ENCODE results near the gene ITPK1. TPM values are rescaled to one million over a fixed set of nuclear protein-coding genes. Genes with fewer than 3 reads are reported as not detected.

The ITPK1 gene
- total RNA-seq, 2 donors from 2014 or later, result 53.8 to 85.0 TPM

DNA sequence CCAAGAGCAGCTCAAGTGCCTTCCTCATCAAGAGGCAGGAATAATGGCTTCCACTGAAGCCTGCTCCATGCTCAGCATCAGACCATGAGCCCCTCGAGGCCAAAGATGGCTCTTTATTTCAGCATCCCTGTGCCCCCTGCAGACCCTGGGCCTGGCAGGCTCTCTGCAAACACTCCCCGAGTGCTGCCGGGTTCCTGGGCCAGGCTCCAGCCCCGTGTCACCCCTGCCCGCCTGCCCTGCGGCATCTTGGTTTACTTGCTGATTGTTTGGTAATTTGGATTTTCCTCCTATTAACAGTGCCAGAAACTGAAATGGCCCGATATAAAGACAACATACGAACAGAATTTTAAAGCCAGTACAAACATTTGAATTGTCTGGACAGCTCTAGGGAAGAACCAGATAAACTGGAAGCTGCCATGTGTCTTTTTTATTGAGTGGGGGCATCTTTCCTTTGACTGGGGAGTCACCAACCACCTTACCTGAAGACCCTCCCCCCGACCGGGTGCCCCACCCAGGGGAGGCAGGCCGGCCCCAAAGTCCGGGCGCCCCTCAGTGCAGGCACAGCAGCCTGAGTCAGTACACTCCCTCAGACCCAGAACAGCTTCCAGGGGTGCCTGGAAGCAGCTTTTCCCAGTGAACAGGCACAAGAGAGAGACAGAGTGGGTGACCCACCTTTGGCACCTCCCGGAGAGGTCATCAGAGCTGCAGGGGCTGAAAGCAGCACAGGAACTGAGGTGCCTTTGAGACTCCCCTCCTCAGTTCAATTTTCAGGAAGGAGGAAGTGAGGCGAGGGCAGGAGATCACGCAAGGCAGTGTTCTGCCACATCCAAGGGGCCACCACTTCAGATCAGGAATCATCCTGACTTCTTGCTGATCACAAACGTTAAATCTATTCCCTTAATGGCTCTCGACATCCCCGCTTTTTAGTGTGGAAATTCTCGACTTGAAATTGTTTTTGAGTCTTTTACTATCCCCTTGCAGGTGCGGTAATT is 30.6 kb downstream of the ITPK1 start:
- H3K4me3 ChIP-seq, result no peak overlapping the region
- ATAC-seq (ENCODE audit: insufficient number of reproducible peaks, low FRiP score, low read depth) (no peak), DNase-seq (ENCODE audit: low spot score) (no peak)
- no peaks in the 10 kb centered on the region for H3K9me3 ChIP-seq
- H3K27me3 ChIP-seq (replicated peaks; ENCODE audit: insufficient read depth), result no peaks in the 10 kb centered on the region
- H3K36me3 ChIP-seq, result no peaks in the 10 kb centered on the region
- no peak for TF ChIP-seq CTCF (IDR thresholded peaks at IDR 0.05)
- peaks cover 12 to 31% of the 10 kb centered on the region in 2 donors for H3K4me1 ChIP-seq (ENCODE audit: control insufficient read depth in 1 of 2, low read depth in 2 of 2)
- no peak overlapping the region for H3K27ac ChIP-seq

- DNase-seq (ENCODE audit: low spot score) (no peak), ATAC-seq (ENCODE audit: insufficient number of reproducible peaks, low FRiP score, low read depth) (no peak)
- Histone ChIP-seq H3K36me3 (no peaks in the 10 kb centered on the region), H3K4me3 (no peak overlapping the region), H3K9me3 (no peaks in the 10 kb centered on the region), H3K27ac (no peak overlapping the region), H3K4me1 (ENCODE audit: control insufficient read depth in 1 of 2, low read depth in 2 of 2) (peaks cover 12 to 31% of the 10 kb centered on the region in 2 donors), H3K27me3 (replicated peaks; ENCODE audit: insufficient read depth) (no peaks in the 10 kb centered on the region)
- no peak for TF ChIP-seq CTCF (IDR thresholded peaks at IDR 0.05)
Observed at GRCh38 chr14:93084402-93084801, 31.3 kb downstream of the ITPK1 start.

GRCh38 chr14:93083917-93084316 is 31.8 kb downstream of the ITPK1 start:
- Histone ChIP-seq H3K4me1 (ENCODE audit: control insufficient read depth in 1 of 2, low read depth in 2 of 2) (peaks cover 17 to 36% of the 10 kb centered on the region in 2 donors), H3K27me3 (replicated peaks; ENCODE audit: insufficient read depth) (no peaks in the 10 kb centered on the region), H3K36me3 (no peaks in the 10 kb centered on the region), H3K9me3 (no peaks in the 10 kb centered on the region), H3K4me3 (no peak overlapping the region), H3K27ac (no peak overlapping the region)
- ATAC-seq (ENCODE audit: insufficient number of reproducible peaks, low FRiP score, low read depth) (no peak), DNase-seq (ENCODE audit: low spot score) (no peak)
- TF ChIP-seq CTCF (IDR thresholded peaks at IDR 0.05), result no peak

- H3K27me3 ChIP-seq (replicated peaks; ENCODE audit: insufficient read depth), result no peaks in the 10 kb centered on the region
- no peak overlapping the region for H3K4me3 ChIP-seq
- H3K9me3 ChIP-seq, result no peaks in the 10 kb centered on the region
- H3K27ac ChIP-seq, result peak overlapping the region; percentile 27 to 43
- DNase-seq (ENCODE audit: low spot score) (no peak), ATAC-seq (ENCODE audit: insufficient number of reproducible peaks, low FRiP score, low read depth) (no peak)
- no peak for TF ChIP-seq CTCF (IDR thresholded peaks at IDR 0.05)
- peaks cover 19 to 40% of the 10 kb centered on the region in 2 donors for H3K4me1 ChIP-seq (ENCODE audit: control insufficient read depth in 1 of 2, low read depth in 2 of 2)
- no peaks in the 10 kb centered on the region for H3K36me3 ChIP-seq
Observed at GRCh38 chr14:93082576-93083001, 33.1 kb downstream of the ITPK1 start.

DNA sequence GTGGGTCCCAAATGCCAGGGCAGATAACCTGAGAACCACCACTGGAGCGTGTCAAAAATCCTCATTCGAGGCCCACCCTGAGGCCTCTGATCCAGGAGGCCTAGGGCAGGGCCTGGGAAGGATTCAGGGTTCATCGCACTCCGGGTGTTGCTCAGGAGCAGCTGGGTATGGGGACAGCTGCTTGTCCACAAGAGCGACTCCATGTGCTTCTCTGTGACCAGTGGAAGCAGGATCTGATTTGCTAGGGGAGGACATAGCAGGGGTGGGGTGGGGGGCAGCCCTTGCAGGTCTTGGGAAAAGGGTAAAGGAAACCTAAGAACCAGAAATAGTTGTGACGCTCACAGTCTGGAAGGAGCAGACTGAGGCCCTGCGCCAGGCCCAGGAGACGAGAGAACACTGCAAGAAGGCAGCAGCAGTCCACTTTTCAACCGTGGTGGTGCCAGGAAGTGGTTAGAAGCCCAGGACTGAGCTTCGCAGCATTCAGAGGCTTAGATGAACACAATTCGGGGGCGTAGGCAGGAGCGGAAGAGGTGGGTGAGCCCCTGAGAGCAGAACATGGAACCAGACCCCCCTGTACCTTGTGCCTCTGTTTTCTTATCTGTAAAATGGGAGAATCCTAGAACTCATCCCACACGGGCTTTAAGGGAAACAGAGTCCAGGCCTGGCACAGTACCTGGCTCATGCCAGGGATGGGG is 33.7 kb downstream of the ITPK1 start:
- H3K4me1 ChIP-seq (ENCODE audit: control insufficient read depth in 1 of 2, low read depth in 2 of 2), result peaks cover 19 to 40% of the 10 kb centered on the region in 2 donors
- ATAC-seq (ENCODE audit: insufficient number of reproducible peaks, low FRiP score, low read depth), result no peak

More for the DNA sequence above, 33.7 kb downstream of the ITPK1 start:
- H3K36me3 ChIP-seq, result no peaks in the 10 kb centered on the region
- no peaks in the 10 kb centered on the region for H3K9me3 ChIP-seq
- no peak for DNase-seq (ENCODE audit: low spot score)
- no peak overlapping the region for H3K4me3 ChIP-seq
- TF ChIP-seq CTCF (IDR thresholded peaks at IDR 0.05), result no peak
- peak overlapping the region; percentile 27 to 43 for H3K27ac ChIP-seq
- H3K27me3 ChIP-seq (replicated peaks; ENCODE audit: insufficient read depth), result no peaks in the 10 kb centered on the region
